Mucosa of descending colon (tissue), 3 donors: Measurements from ENCODE around the gene TEDC1. TPM values are rescaled to one million over a fixed set of nuclear protein-coding genes. Genes with fewer than 3 reads are reported as not detected.

ENCODE experiments used
- ATAC-seq: fragments of 200-7000 bp; cut with Tn5 transposase; one replicate; pipeline ENCODE4 v1.9.1; 2020; ENCODE audit warnings: mild to moderate bottlenecking, moderate library complexity
- DNase-seq, 3 donors: peaks; one replicate each; pipeline ENCODE4 v3.0.0-alpha.2; 2020
- H3K36me3 ChIP-seq: fragments of 200-600 bp; one replicate; pipeline ENCODE4 v1.8.0; 2021; ENCODE audit warnings: low read depth, mild to moderate bottlenecking
- H3K4me1 ChIP-seq: fragments of 200-600 bp; one replicate; pipeline ENCODE4 v1.8.0; 2021; ENCODE audit warnings: low read depth, mild to moderate bottlenecking
- H3K4me3 ChIP-seq: fragments of 200-600 bp; one replicate; pipeline ENCODE4 v1.8.0; 2021; ENCODE audit warnings: mild to moderate bottlenecking
- H3K9me3 ChIP-seq: fragments of 200-600 bp; one replicate; pipeline ENCODE4 v1.8.0; 2021; ENCODE audit warnings: mild to moderate bottlenecking
- CTCF ChIP-seq: fragments of 200-600 bp; IDR thresholded peaks from one replicate; pipeline ENCODE4 v1.8.0; 2022; ENCODE audit warnings: antibody characterized with exemption, mild to moderate bottlenecking
- intact Hi-C, 2 donors: fragments of 100-400 bp; cut with DNase I in 1 of 2; cut with micrococcal nuclease in 1 of 2; formaldehyde crosslinking; loops; one replicate each; pipeline versions ENCODE4 v1.11.0 to v1.11.1; 2022; cut with DNase I, micrococcal nuclease
- total RNA-seq, 3 donors: library from RNA; stranded (reverse); fragmentation: NEBNext Ultra II Directional in 2 of 3; extraction: Animal tissue kit (Norgen Biotek cat#: 25700) in 2 of 3; gene quantifications; one replicate each; pipeline versions ENCODE4 v1.2.1 to v1.2.4, GENCODE V29; 2021 to 2023
- donor health status: DM: no; HTN: no; CAD: no; lungs with moderate emphysema.
- donor health status: DM: no; HTN: no; CAD: no.
- donor health status: DM: no; HTN: yes; CAD: no.

Gene TEDC1
- total RNA-seq, 3 donors from 2014 or later = 11.8 to 23.9 (median 21.8) TPM

GRCh38 chr14:105473033-105473676, 17.9 kb upstream of the TEDC1 start:
- H3K4me1 ChIP-seq = peaks cover 28% of the 10 kb centered on the region
- intact Hi-C loops = no loop called here
- H3K9me3 ChIP-seq = no peaks in the 10 kb centered on the region
- H3K36me3 ChIP-seq = no peaks in the 10 kb centered on the region
- H3K4me3 ChIP-seq = no peak overlapping the region
- TF ChIP-seq CTCF = no peak
- DNase-seq (peak in 1 of 3 donors; percentile 33), ATAC-seq (no peak)

DNA sequence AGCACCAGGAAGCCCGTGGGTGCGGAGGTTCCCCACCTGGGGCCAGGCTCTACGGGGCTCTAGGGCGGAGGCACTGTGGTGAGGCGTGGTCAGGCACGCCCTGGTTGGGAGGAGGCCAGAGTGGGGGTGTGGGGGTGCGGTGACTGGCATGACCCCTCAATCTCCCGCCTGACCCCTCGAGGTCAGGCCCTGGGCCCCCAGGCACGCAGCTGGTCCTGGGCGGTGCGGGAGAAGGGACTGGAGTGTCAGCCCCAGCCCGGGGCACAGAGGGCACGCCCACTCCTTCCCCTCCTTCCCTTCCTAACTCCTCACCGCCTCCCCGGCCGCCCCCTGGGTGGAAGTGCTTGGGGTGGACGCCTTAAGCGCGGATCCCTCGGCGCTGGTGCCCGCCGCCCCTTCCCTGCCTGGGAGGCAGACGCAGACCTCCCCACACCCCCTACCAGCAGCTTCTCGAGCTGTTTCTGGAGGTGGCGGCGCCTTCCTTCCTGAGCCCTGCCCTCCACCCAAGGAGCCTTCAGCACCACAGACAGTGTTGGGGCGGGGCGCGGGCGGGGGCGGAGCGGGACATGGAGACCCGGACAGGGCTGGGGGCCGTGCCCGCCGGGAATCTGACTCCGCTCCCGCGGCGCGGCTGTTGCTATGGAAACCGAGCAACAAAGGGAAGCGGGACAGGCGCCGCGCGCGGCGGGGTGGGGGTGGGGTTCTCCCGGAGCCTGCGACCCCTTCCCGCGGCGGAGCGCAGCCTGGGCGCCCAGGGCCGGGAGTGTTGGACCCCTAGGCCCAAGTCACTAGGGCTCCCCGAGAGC, 17.2 kb upstream of the TEDC1 start:
- no peaks in the 10 kb centered on the region for H3K36me3 ChIP-seq
- TF ChIP-seq CTCF = no peak
- intact Hi-C loops = no loop called here
- DNase-seq = peak; percentile 77 to 87 (median 79)
- H3K9me3 ChIP-seq = no peaks in the 10 kb centered on the region
- H3K4me1 ChIP-seq = peaks cover 33% of the 10 kb centered on the region
- no peak overlapping the region for H3K4me3 ChIP-seq
- ATAC-seq = peak; percentile 55

- no peak for TF ChIP-seq CTCF
- ATAC-seq (peak; percentile 17), DNase-seq (peak in 2 of 3 donors; percentile 33 to 54)
- Histone ChIP-seq H3K9me3 (no peaks in the 10 kb centered on the region), H3K36me3 (no peaks in the 10 kb centered on the region), H3K4me3 (no peak within 1 kb of the TSS), H3K4me1 (peaks cover 33% of the 10 kb centered on the region)
- intact Hi-C loops = no loop called here
Observed at GRCh38 chr14:105474483-105475268, 16.4 kb upstream of the TEDC1 start, which contains the start of gene CRIP2. Gene CRIP2 (plus strand): TSS chr14:105474821. CDS start chr14:105474863, 42 bp downstream.

- no peak for TF ChIP-seq CTCF
- Histone ChIP-seq H3K4me1 (peaks cover 33% of the 10 kb centered on the region), H3K9me3 (no peaks in the 10 kb centered on the region), H3K4me3 (no peak overlapping the region), H3K36me3 (no peaks in the 10 kb centered on the region)
- intact Hi-C loops = no loop called here
- ATAC-seq (no peak), DNase-seq (no peak)
Observed at GRCh38 chr14:105475269-105476096, 15.6 kb upstream of the TEDC1 start.
